ENCODE results near the gene THAP12. TPM values are rescaled to one million over a fixed set of nuclear protein-coding genes. Genes with fewer than 3 reads are reported as not detected.

Gene THAP12
- total and polyA plus RNA-seq, 10 of the 15 experiments (the other 5 are each of a cell fraction or from before 2014, with no cell fraction given), result 12.6 to 45.6 (median 22.3) TPM

DNA sequence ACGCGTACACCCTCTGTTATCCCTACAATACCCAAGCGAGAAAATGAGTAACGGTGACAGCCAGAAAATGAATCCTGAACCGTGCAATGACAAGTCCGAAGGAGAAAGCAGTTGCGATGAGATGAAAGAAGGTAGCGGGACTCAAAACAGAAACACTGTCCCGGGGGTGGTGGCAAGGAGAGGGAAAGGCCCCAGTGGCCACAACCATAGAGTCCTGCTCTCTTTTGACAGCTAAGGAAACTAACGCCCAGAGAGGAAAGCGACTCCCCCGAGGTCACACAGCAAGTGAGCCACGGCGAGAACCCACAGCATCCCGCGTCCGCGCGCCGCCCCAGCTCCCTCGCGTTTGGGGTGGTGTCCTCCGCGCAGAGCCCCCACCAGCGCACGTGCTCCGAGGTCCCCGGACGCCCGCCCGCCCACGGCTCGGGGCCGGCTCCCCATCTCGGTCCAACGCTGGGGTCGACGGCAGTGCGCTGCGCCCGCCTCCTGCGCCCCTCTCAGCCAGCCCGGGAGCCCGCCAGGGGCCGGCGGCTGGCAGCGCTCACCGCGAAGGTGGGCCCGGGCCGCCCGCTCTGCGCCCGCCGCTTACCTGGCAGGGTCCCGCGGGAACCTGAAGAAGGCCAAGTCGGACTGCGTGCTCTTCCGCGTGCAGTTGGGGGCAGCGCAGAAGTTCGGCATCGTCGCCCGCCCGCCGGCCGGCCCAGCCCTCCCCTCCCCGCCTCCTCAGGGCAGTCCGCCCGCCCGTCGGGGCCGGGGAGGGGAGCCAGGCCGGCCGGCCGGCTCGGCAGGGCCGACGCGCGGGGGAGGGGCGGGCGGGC lies 564 bp downstream of the THAP12 start (continued):
- TF ChIP-seq, protein P1, sequence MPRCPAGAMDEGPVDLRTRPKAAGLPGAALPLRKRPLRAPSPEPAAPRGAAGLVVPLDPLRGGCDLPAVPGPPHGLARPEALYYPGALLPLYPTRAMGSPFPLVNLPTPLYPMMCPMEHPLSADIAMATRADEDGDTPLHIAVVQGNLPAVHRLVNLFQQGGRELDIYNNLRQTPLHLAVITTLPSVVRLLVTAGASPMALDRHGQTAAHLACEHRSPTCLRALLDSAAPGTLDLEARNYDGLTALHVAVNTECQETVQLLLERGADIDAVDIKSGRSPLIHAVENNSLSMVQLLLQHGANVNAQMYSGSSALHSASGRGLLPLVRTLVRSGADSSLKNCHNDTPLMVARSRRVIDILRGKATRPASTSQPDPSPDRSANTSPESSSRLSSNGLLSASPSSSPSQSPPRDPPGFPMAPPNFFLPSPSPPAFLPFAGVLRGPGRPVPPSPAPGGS (IDR thresholded peaks at IDR 0.05; ENCODE audit: borderline replicate concordance, insufficient read depth, low read depth, low read length, poor library complexity, severe bottlenecking), result no peak
- TF ChIP-seq, protein P2, sequence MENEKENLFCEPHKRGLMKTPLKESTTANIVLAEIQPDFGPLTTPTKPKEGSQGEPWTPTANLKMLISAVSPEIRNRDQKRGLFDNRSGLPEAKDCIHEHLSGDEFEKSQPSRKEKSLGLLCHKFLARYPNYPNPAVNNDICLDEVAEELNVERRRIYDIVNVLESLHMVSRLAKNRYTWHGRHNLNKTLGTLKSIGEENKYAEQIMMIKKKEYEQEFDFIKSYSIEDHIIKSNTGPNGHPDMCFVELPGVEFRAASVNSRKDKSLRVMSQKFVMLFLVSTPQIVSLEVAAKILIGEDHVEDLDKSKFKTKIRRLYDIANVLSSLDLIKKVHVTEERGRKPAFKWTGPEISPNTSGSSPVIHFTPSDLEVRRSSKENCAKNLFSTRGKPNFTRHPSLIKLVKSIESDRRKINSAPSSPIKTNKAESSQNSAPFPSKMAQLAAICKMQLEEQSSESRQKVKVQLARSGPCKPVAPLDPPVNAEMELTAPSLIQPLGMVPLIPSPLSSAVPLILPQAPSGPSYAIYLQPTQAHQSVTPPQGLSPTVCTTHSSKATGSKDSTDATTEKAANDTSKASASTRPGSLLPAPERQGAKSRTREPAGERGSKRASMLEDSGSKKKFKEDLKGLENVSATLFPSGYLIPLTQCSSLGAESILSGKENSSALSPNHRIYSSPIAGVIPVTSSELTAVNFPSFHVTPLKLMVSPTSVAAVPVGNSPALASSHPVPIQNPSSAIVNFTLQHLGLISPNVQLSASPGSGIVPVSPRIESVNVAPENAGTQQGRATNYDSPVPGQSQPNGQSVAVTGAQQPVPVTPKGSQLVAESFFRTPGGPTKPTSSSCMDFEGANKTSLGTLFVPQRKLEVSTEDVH (IDR thresholded peaks at IDR 0.05; ENCODE audit: low read depth, partially characterized antibody), result no peak
- TF ChIP-seq, protein P3, sequence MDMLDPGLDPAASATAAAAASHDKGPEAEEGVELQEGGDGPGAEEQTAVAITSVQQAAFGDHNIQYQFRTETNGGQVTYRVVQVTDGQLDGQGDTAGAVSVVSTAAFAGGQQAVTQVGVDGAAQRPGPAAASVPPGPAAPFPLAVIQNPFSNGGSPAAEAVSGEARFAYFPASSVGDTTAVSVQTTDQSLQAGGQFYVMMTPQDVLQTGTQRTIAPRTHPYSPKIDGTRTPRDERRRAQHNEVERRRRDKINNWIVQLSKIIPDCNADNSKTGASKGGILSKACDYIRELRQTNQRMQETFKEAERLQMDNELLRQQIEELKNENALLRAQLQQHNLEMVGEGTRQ (IDR thresholded peaks at IDR 0.05; ENCODE audit: borderline replicate concordance, low read depth, low read length), result no peak
- no peak for TF ChIP-seq PAX8 (IDR thresholded peaks at IDR 0.05)
- TF ChIP-seq, protein P4, sequence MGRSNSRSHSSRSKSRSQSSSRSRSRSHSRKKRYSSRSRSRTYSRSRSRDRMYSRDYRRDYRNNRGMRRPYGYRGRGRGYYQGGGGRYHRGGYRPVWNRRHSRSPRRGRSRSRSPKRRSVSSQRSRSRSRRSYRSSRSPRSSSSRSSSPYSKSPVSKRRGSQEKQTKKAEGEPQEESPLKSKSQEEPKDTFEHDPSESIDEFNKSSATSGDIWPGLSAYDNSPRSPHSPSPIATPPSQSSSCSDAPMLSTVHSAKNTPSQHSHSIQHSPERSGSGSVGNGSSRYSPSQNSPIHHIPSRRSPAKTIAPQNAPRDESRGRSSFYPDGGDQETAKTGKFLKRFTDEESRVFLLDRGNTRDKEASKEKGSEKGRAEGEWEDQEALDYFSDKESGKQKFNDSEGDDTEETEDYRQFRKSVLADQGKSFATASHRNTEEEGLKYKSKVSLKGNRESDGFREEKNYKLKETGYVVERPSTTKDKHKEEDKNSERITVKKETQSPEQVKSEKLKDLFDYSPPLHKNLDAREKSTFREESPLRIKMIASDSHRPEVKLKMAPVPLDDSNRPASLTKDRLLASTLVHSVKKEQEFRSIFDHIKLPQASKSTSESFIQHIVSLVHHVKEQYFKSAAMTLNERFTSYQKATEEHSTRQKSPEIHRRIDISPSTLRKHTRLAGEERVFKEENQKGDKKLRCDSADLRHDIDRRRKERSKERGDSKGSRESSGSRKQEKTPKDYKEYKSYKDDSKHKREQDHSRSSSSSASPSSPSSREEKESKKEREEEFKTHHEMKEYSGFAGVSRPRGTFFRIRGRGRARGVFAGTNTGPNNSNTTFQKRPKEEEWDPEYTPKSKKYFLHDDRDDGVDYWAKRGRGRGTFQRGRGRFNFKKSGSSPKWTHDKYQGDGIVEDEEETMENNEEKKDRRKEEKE (IDR thresholded peaks at IDR 0.05), result no peak
- TF ChIP-seq POU2F2 (IDR thresholded peaks at IDR 0.05; ENCODE audit: borderline replicate concordance, low read depth, low read length), result no peak
- TF ChIP-seq, protein P5, sequence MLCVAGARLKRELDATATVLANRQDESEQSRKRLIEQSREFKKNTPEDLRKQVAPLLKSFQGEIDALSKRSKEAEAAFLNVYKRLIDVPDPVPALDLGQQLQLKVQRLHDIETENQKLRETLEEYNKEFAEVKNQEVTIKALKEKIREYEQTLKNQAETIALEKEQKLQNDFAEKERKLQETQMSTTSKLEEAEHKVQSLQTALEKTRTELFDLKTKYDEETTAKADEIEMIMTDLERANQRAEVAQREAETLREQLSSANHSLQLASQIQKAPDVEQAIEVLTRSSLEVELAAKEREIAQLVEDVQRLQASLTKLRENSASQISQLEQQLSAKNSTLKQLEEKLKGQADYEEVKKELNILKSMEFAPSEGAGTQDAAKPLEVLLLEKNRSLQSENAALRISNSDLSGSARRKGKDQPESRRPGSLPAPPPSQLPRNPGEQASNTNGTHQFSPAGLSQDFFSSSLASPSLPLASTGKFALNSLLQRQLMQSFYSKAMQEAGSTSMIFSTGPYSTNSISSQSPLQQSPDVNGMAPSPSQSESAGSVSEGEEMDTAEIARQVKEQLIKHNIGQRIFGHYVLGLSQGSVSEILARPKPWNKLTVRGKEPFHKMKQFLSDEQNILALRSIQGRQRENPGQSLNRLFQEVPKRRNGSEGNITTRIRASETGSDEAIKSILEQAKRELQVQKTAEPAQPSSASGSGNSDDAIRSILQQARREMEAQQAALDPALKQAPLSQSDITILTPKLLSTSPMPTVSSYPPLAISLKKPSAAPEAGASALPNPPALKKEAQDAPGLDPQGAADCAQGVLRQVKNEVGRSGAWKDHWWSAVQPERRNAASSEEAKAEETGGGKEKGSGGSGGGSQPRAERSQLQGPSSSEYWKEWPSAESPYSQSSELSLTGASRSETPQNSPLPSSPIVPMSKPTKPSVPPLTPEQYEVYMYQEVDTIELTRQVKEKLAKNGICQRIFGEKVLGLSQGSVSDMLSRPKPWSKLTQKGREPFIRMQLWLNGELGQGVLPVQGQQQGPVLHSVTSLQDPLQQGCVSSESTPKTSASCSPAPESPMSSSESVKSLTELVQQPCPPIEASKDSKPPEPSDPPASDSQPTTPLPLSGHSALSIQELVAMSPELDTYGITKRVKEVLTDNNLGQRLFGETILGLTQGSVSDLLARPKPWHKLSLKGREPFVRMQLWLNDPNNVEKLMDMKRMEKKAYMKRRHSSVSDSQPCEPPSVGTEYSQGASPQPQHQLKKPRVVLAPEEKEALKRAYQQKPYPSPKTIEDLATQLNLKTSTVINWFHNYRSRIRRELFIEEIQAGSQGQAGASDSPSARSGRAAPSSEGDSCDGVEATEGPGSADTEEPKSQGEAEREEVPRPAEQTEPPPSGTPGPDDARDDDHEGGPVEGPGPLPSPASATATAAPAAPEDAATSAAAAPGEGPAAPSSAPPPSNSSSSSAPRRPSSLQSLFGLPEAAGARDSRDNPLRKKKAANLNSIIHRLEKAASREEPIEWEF (IDR thresholded peaks at IDR 0.05; ENCODE audit: insufficient replicate concordance, low read depth, low read length), result no peak
- peak; percentile 7; the same call in 1 of the 2 replicates for TF ChIP-seq POLR2A (IDR thresholded peaks at IDR 0.05; ENCODE audit: low read depth, low read length)
- TF ChIP-seq TBL1XR1 (IDR thresholded peaks at IDR 0.05; ENCODE audit: low read depth, low read length), result no peak
- TF ChIP-seq NR2C2 (IDR thresholded peaks at IDR 0.05; ENCODE audit: borderline replicate concordance, control insufficient read depth, insufficient read length, low read depth), result no peak
- TF ChIP-seq, protein P6, sequence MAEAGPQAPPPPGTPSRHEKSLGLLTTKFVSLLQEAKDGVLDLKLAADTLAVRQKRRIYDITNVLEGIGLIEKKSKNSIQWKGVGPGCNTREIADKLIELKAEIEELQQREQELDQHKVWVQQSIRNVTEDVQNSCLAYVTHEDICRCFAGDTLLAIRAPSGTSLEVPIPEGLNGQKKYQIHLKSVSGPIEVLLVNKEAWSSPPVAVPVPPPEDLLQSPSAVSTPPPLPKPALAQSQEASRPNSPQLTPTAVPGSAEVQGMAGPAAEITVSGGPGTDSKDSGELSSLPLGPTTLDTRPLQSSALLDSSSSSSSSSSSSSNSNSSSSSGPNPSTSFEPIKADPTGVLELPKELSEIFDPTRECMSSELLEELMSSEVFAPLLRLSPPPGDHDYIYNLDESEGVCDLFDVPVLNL (IDR thresholded peaks at IDR 0.05; ENCODE audit: low read depth, low read length), result no peak
- TF ChIP-seq EED (IDR thresholded peaks at IDR 0.05; ENCODE audit: low read depth), result no peak
- TF ChIP-seq ZNF274 (IDR thresholded peaks at IDR 0.05; ENCODE audit: insufficient read depth, insufficient read length), result no peak
- no peak for TF ChIP-seq CHD4 (IDR thresholded peaks at IDR 0.05)

Data from GM12878 (cell line).